Thyroid gland (tissue), 4 donors: ENCODE data around the gene PGS1. TPM values are rescaled to one million over a fixed set of nuclear protein-coding genes. Genes with fewer than 3 reads are reported as not detected.

Source experiments
- DNase-seq, 2 donors: peaks; one replicate each; pipeline ENCODE4 v3.0.0-alpha.2; 2019
- H3K27ac ChIP-seq, 3 donors: fragments of 200-600 bp; sonication (generic); 1 replicate in 2 of 3; 2 replicates in 1 of 3; pipeline ENCODE4 v1.5.1; 2016 to 2019; ENCODE audit warnings: mild to moderate bottlenecking in 1 of 3, moderate library complexity in 1 of 3
- H3K27me3 ChIP-seq: fragments of 200-600 bp; sonication (generic); one replicate; pipeline ENCODE4 v1.5.1; 2019
- H3K36me3 ChIP-seq, 2 donors: fragments of 200-600 bp; sonication (generic); one replicate each; pipeline ENCODE4 v1.5.1; 2016 to 2019
- H3K4me1 ChIP-seq, 2 donors: fragments of 200-600 bp; sonication (generic); one replicate each; pipeline ENCODE4 v1.5.1; 2017 to 2019
- H3K4me3 ChIP-seq, 3 donors: fragments of 200-600 bp; sonication (generic); replicated peaks in 1 of 3; 1 replicate in 2 of 3; 2 replicates in 1 of 3; pipeline ENCODE4 v1.5.1; 2016; ENCODE audit warnings: mild to moderate bottlenecking in 1 of 3
- H3K9me3 ChIP-seq: fragments of 200-600 bp; sonication (generic); one replicate; pipeline ENCODE4 v1.5.1; 2017
- POLR2A ChIP-seq, 2 donors: fragments of 450-650 bp; IDR thresholded peaks; one replicate each; pipeline ENCODE4 v1.6.1; 2017; ENCODE audit warnings: antibody characterized with exemption in 2 of 2, mild to moderate bottlenecking in 2 of 2, moderate library complexity in 1 of 2
- WGBS, 2 donors: methylation state at CpG; one replicate each; pipeline ENCODE4 v1.1.5; 2017; 5-methylcytosine and 5-hydroxymethylcytosine counted together
- intact Hi-C: fragments of 100-400 bp; cut with DNase I; formaldehyde crosslinking; loops from one replicate; pipeline ENCODE4 v1.15.1; 2023
- total RNA-seq, 4 donors: library from RNA; depleted of rRNA; stranded (reverse); fragments of >200 nt; gene quantifications; one replicate each; pipeline ENCODE4 v1.2.3, GENCODE V29; 2016
- TF ChIP-seq, protein P1 (sequence below), 6 experiments: fragments of 200-600 bp in 3 of 6; fragments of 450-650 bp in 3 of 6; sonication (generic) in 3 of 6; IDR thresholded peaks; one replicate each; pipeline ENCODE4 v1.5.1; 2016 to 2019; ENCODE audit warnings: antibody characterized with exemption in 6 of 6, mild to moderate bottlenecking in 2 of 6, inconsistent platforms in 1 of 6, moderate library complexity in 1 of 6

The PGS1 gene
- total RNA-seq, 4 donors from 2014 or later: 41.2 to 87.2 (median 69.1) TPM

DNA sequence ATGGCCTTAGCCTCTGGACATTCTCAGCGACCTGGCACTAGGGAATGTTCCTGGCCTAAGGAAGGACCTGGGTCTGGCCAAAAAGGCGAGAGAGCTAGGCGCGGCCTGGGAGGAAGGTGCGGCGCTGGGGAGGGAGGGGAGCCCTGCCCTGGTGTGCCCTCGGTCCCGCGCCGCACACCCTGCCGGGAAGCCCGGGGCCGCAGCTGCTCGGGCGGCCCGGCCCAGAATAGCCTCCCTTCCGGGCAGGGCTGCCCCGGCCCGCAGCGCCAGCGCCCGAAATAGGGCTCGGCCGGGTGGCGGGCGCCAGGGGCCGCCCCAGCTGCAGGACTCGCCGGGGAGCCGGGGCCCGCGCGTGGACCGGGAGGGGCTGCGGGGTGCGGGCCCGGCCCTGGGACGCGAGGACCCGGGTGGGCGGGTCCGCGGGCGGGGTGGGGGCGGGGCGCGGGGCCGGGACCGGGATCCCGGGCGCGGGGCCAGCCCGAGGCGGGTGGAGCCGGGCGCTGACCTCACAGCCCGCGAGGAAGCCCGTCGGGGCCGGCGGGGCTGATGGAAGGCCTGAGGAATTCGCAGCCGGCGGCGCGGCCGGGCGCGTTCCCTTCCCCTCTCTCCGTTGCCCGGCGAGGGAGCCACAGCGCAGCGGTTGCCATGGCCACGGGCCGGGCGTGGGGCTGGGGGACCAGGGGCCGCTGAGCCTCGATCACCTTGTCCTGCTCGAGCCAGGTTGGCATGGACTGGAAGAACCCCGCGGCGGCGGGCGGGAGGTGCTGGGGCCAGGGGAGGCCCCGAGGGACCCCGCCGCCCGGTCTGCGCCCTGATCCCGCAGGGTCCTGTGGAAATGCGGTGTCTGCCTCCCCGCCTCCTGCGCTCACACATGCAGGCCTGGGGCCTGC, 36.6 kb upstream of the PGS1 start:
- 19 to 40% methylated on average over 8 to 12 of the region's 95 CpGs for WGBS, 2 donors
- no peaks in the 10 kb centered on the region for H3K9me3 ChIP-seq
- DNase-seq: peak; percentile 78 to 80
- H3K4me3 ChIP-seq: peak overlapping the region in 1 of 3 donors; percentile 17
- peaks cover 14 to 37% of the 10 kb centered on the region in 2 donors for H3K4me1 ChIP-seq
- H3K36me3 ChIP-seq: no peaks in the 10 kb centered on the region
- no peaks in the 10 kb centered on the region for H3K27me3 ChIP-seq
- peak in 1 of 2 donors; percentile 32 for TF ChIP-seq POLR2A (IDR thresholded peaks at IDR 0.05)
- TF ChIP-seq, protein P1, sequence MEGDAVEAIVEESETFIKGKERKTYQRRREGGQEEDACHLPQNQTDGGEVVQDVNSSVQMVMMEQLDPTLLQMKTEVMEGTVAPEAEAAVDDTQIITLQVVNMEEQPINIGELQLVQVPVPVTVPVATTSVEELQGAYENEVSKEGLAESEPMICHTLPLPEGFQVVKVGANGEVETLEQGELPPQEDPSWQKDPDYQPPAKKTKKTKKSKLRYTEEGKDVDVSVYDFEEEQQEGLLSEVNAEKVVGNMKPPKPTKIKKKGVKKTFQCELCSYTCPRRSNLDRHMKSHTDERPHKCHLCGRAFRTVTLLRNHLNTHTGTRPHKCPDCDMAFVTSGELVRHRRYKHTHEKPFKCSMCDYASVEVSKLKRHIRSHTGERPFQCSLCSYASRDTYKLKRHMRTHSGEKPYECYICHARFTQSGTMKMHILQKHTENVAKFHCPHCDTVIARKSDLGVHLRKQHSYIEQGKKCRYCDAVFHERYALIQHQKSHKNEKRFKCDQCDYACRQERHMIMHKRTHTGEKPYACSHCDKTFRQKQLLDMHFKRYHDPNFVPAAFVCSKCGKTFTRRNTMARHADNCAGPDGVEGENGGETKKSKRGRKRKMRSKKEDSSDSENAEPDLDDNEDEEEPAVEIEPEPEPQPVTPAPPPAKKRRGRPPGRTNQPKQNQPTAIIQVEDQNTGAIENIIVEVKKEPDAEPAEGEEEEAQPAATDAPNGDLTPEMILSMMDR (IDR thresholded peaks at IDR 0.05): peak in 1 of 6 experiments; percentile 7
- peak overlapping the region; percentile 81 to 92 (median 85) for H3K27ac ChIP-seq
- intact Hi-C loops: no loop called here

DNA sequence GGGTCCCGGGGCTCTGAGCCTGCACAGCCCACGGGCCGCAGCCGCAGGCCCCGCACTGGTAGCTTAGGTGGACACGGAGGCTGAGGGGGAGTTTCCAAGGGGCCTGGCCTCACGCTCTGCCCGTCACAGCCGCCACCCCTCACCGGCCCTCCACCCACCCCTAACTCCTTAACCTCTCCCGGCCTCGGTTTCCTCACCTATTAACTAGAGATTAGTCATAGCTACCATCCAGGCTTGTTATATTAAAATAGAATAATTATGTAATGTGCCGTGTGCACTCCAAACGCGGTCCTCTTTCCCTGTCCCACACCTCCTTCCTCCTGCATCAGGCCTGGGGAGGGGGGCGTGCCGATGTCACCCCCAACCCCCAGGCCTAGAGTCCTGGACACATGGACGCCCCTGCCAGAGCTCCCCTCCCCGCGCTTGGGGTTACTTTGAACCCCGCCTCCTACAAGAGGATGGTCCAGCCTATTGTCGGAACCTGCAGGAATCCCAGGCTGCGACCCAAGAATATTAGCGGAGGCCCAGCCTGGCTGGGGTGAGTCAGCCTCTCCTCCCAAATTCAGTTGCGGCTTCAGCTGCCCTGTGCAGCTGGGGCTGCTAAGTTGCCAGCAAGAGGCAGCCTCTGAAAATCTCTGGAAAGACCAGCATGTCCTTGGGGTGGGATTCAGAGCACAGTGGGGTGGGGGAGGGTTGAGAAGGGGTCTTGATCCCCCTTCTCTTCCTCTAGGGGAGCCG, 35.8 kb upstream of the PGS1 start:
- Histone ChIP-seq H3K4me1 (peaks cover 21 to 45% of the 10 kb centered on the region in 2 donors), H3K4me3 (peak overlapping the region in 1 of 3 donors; percentile 17), H3K27ac (peak overlapping the region; percentile 81 to 92 (median 85)), H3K27me3 (no peaks in the 10 kb centered on the region), H3K36me3 (no peaks in the 10 kb centered on the region), H3K9me3 (no peaks in the 10 kb centered on the region)
- no peak for DNase-seq
- TF ChIP-seq, protein P1 (IDR thresholded peaks at IDR 0.05): no peak
- intact Hi-C loops: no loop called here
- WGBS, 2 donors: 42 to 66% methylated on average over 19 to 24 of the region's 26 CpGs

DNA sequence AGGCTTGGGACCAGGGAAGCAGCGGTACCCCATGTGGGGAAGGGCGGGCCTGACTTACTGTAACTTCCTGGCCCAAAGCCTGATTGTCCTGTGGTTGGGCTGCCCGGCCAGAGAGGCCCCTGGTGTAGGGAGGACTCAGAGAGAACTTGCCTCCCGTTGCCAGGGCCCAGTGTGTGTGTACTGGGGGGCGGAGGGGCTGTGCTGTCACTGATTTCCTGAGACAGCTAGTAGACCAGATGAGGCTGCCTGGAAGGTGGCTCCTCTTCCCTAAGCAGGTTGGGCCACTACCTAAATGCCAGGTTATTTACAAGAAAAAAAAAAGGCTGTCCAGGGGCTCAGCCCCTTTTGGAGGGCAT, 35.3 kb upstream of the PGS1 start:
- H3K4me1 ChIP-seq: peaks cover 21 to 51% of the 10 kb centered on the region in 2 donors
- WGBS, 2 donors: 43 to 54% methylated on average over 4 to 5 of the region's 5 CpGs
- H3K27ac ChIP-seq: peak overlapping the region in 2 of 3 donors; percentile 57 to 92
- intact Hi-C loops: no loop called here
- no peaks in the 10 kb centered on the region for H3K9me3 ChIP-seq
- TF ChIP-seq, protein P1 (IDR thresholded peaks at IDR 0.05): no peak
- TF ChIP-seq POLR2A (IDR thresholded peaks at IDR 0.05): no peak
- H3K4me3 ChIP-seq: no peak overlapping the region
- peak in 1 of 2 donors; percentile 37 for DNase-seq
- no peaks in the 10 kb centered on the region for H3K36me3 ChIP-seq
- H3K27me3 ChIP-seq: no peaks in the 10 kb centered on the region

DNA sequence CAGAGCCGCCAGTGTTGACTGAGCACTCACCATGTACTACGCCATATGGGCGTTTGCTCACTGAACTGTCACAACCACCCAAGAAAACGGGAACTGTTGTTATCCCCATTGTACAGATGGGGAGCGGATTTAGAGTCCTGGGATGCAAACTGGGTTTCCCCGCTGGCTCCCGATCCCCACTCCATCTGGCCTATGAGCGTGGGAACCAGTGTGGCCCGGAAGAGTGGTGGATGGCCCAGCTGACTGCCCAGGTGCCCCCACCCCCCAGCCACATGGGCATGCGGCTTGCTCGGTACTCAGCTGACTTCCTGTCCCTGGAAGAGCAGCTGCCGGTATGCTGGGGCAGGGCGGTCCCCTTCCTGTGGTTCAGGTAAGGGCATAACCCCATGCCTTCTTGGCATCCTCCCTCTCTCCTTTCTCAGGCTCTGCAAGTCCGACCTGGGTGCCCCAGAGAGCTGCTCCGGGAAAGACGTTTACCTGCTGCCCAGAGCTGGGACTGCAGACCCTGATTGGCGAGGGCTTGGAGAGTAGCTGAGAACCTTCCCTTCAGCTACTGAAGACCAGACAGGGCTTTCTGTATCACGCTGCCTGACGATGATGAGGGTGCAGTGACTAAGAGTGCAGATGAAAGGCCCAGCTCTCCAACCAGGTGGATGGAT, 34.8 kb upstream of the PGS1 start:
- whole genome bisulfite sequencing, 2 donors: 80 to 94% methylated on average over 12 to 16 of the region's 19 CpGs
- peaks cover 21 to 53% of the 10 kb centered on the region in 2 donors for H3K4me1 ChIP-seq
- no peaks in the 10 kb centered on the region for H3K9me3 ChIP-seq
- no peaks in the 10 kb centered on the region for H3K36me3 ChIP-seq
- H3K4me3 ChIP-seq: no peak overlapping the region
- peak overlapping the region in 2 of 3 donors; percentile 57 to 92 for H3K27ac ChIP-seq
- TF ChIP-seq, protein P1 (IDR thresholded peaks at IDR 0.05): no peak
- no peaks in the 10 kb centered on the region for H3K27me3 ChIP-seq
- intact Hi-C loops: no loop called here
- peak; percentile 29 to 32 for DNase-seq
